HepG2 (cell line): Measurements from ENCODE around the gene PLCB1. TPM values are rescaled to one million over a fixed set of nuclear protein-coding genes. Genes with fewer than 3 reads are reported as not detected.

Experiments
- ATAC-seq: fragments of 200-7000 bp; cut with Tn5 transposase; 3 replicates; pipeline ENCODE4 v1.9.1; 2020; ENCODE audit warnings: mild to moderate bottlenecking, moderate library complexity
- BruUV-seq: library from RNA; stranded (reverse); fragments of 400-500 nt; replicated peaks from 2 replicates; lab custom pipeline; 2021; lab: Mats Ljungman, UMichigan
- CTCF ChIA-PET: fragments of 300-600 bp; formaldehyde crosslinking; extraction: SDS; loops from one replicate; lab custom pipeline; 2021; ENCODE audit warnings: low total read pairs, inconsistent platforms, low intra/inter-chr PET ratio; lab: Yijun Ruan, JAX
- POLR2A ChIA-PET: fragments of 350-600 bp; sonication (Branson Sonifier 250); formaldehyde crosslinking; loops from one replicate; lab custom pipeline; 2020; ENCODE audit warnings: antibody characterized with exemption, inconsistent platforms; lab: Yijun Ruan, JAX
- DNase-seq: peaks from one replicate; pipeline ENCODE4 v3.0.0-alpha.2; 2015; ENCODE audit warnings: low spot score
- FAIRE-seq: peaks from 3 replicates; lab custom pipeline; 2011; peaks lifted over from hg19 to GRCh38; lab: Jason Lieb, UNC
- H2AFZ ChIP-seq: one replicate; pipeline ENCODE4 v1.6.1; 2011; ENCODE audit warnings: low read length, inconsistent platforms
- H3K27ac ChIP-seq: fragments of 300-600 bp; 3 replicates; pipeline ENCODE4 v1.8.0; 2011; ENCODE audit warnings: mixed run types, mild to moderate bottlenecking, mixed read lengths, low read length, inconsistent platforms; ENCODE audit not compliant: insufficient read depth; ENCODE audit errors: extremely low read length
- H3K27me3 ChIP-seq, 2 experiments: fragments of 200-600 bp in 1 of 2; 2 replicates in 1 of 2; 3 replicates in 1 of 2; pipeline versions ENCODE4 v1.6.0 to v1.8.0; 2011; ENCODE audit warnings: low read length in 2 of 2, mild to moderate bottlenecking in 2 of 2, moderate library complexity in 2 of 2, inconsistent platforms in 1 of 2; ENCODE audit not compliant: insufficient read depth in 2 of 2, control insufficient read depth in 1 of 2
- H3K36me3 ChIP-seq, 2 experiments: fragments of 200-600 bp in 1 of 2; replicated peaks in 1 of 2; 2 replicates in 1 of 2; 3 replicates in 1 of 2; pipeline versions ENCODE4 v1.5.1 to v1.8.0; 2011; ENCODE audit warnings: low read length in 2 of 2, inconsistent platforms in 1 of 2; ENCODE audit not compliant: insufficient read depth in 2 of 2, control insufficient read depth in 1 of 2
- H3K4me1 ChIP-seq: 2 replicates; pipeline ENCODE4 v1.5.1; 2012; ENCODE audit warnings: low read length, inconsistent platforms; ENCODE audit not compliant: insufficient read depth
- H3K4me2 ChIP-seq: 2 replicates; pipeline ENCODE4 v1.6.0; 2011; ENCODE audit warnings: low read depth, low read length, inconsistent platforms
- H3K4me3 ChIP-seq, 3 experiments: fragments of 200-600 bp in 1 of 3; sonication (generic), shearing (Covaris generic) in 1 of 3; replicated peaks in 1 of 3; 2 replicates each; pipeline ENCODE4 v1.5.1; 2011 to 2016; ENCODE audit warnings: low read length in 3 of 3, inconsistent platforms in 2 of 3, low read depth in 2 of 3, mild to moderate bottlenecking in 2 of 3, control low read depth in 1 of 3, mixed read lengths in 1 of 3; ENCODE audit not compliant: insufficient read depth in 1 of 3
- H3K79me2 ChIP-seq: one replicate; pipeline ENCODE4 v1.6.1; 2011; ENCODE audit warnings: low read length, inconsistent platforms; ENCODE audit not compliant: insufficient read depth
- H3K9ac ChIP-seq: 2 replicates; pipeline ENCODE4 v1.6.0; 2011; ENCODE audit warnings: mild to moderate bottlenecking, low read depth, low read length, inconsistent platforms; ENCODE audit not compliant: insufficient read depth
- H3K9me3 ChIP-seq: 2 replicates; pipeline ENCODE4 v1.5.1; 2012; ENCODE audit warnings: mild to moderate bottlenecking, low read length
- H4K20me1 ChIP-seq: 2 replicates; pipeline ENCODE4 v1.6.0; 2011; ENCODE audit warnings: inconsistent platforms, mild to moderate bottlenecking, low read length, moderate library complexity; ENCODE audit not compliant: insufficient read depth
- CREB3 ChIP-seq: sonication (generic); formaldehyde crosslinking; IDR thresholded peaks from 2 replicates; pipeline ENCODE4 v1.5.0; 2020; ENCODE audit warnings: missing genetic modification reagents
- FOXA1 ChIP-seq, 2 experiments: fragments of 450-650 bp in 1 of 2; sonication (generic) in 1 of 2; formaldehyde crosslinking in 1 of 2; IDR thresholded peaks; 2 replicates each; pipeline versions ENCODE4 v1.4.0 to v1.6.1; 2016 to 2020; ENCODE audit warnings: missing genetic modification reagents in 1 of 2
- FOXP1 ChIP-seq, 2 experiments: fragments of 450-650 bp in 1 of 2; IDR thresholded peaks; 2 replicates each; pipeline ENCODE4 v1.6.1; 2017 to 2018; ENCODE audit warnings: antibody characterized with exemption in 1 of 2
- GMEB2 ChIP-seq: IDR thresholded peaks from 2 replicates; pipeline ENCODE4 v1.6.1; 2016; ENCODE audit warnings: missing biosample characterization, missing genetic modification reagents, low read depth
- HDAC2 ChIP-seq: sonication (generic); formaldehyde crosslinking; IDR thresholded peaks from 2 replicates; pipeline ENCODE4 v1.4.0; 2020; ENCODE audit warnings: missing genetic modification reagents
- HNF1A ChIP-seq, 2 experiments: sonication (generic) in 1 of 2; formaldehyde crosslinking in 1 of 2; IDR thresholded peaks; 2 replicates each; pipeline versions ENCODE4 v1.4.0 to v1.6.1; 2016 to 2020; ENCODE audit warnings: borderline replicate concordance in 1 of 2, low read depth in 1 of 2, mild to moderate bottlenecking in 1 of 2, missing genetic modification reagents in 1 of 2
- HNF4G ChIP-seq, 2 experiments: sonication (generic) in 1 of 2; formaldehyde crosslinking in 1 of 2; IDR thresholded peaks; 2 replicates each; pipeline versions ENCODE4 v1.4.0 to v1.6.1; 2011 to 2020; ENCODE audit warnings: borderline replicate concordance in 2 of 2, low read depth in 2 of 2, mild to moderate bottlenecking in 2 of 2, low read length in 1 of 2, missing genetic modification reagents in 1 of 2, moderate library complexity in 1 of 2
- MAFF ChIP-seq: IDR thresholded peaks from 2 replicates; pipeline ENCODE4 v1.6.1; 2011; ENCODE audit warnings: low read depth, low read length, improper control_type of control experiment
- MZF1 ChIP-seq: sonication (generic); formaldehyde crosslinking; IDR thresholded peaks from 2 replicates; pipeline ENCODE4 v1.8.1; 2023; ENCODE audit warnings: mild to moderate bottlenecking, missing genetic modification reagents, borderline replicate concordance
- NFKB2 ChIP-seq: sonication (generic); formaldehyde crosslinking; IDR thresholded peaks from 2 replicates; pipeline ENCODE4 v1.4.0; 2020; ENCODE audit warnings: missing genetic modification reagents, borderline replicate concordance
- NR2C2 ChIP-seq: sonication (generic); formaldehyde crosslinking; IDR thresholded peaks from 2 replicates; pipeline ENCODE4 v1.4.0; 2020; ENCODE audit warnings: missing genetic modification reagents, mild to moderate bottlenecking, moderate library complexity, borderline replicate concordance
- TARDBP ChIP-seq: sonication (generic); formaldehyde crosslinking; IDR thresholded peaks from 2 replicates; pipeline ENCODE4 v1.8.0; 2022; ENCODE audit warnings: mild to moderate bottlenecking, missing genetic modification reagents
- TMF1 ChIP-seq: sonication (generic); formaldehyde crosslinking; IDR thresholded peaks from 2 replicates; pipeline ENCODE4 v1.8.1; 2022; ENCODE audit warnings: low read depth, missing genetic modification reagents
- ZMYM4 ChIP-seq: sonication (generic); formaldehyde crosslinking; IDR thresholded peaks from 2 replicates; pipeline ENCODE4 v1.8.1; 2023; ENCODE audit warnings: mild to moderate bottlenecking, missing genetic modification reagents
- ZNF724P ChIP-seq: sonication (generic); formaldehyde crosslinking; IDR thresholded peaks from 2 replicates; pipeline ENCODE4 v1.8.0; 2022; ENCODE audit warnings: missing genetic modification reagents, borderline replicate concordance
- WGBS: methylation state at CpG from one replicate; pipeline ENCODE4 v1.1.6; 2017; ENCODE audit warnings: low lambda C conversion rate; 5-methylcytosine and 5-hydroxymethylcytosine counted together
- in situ Hi-C: cut with HindIII; loops from 2 replicates; pipeline ENCODE4 v1.10.0; 2017; ENCODE audit warnings: low pct_unique_long_range_greater_than_20kb; ENCODE audit not compliant: extremely low pct_ligation_motif_present
- intact Hi-C: fragments of 100-400 bp; cut with micrococcal nuclease; formaldehyde crosslinking; loops from one replicate; pipeline ENCODE4 v1.10.0; 2022; ENCODE audit not compliant: unreplicated experiment
- polyA plus RNA-seq, 8 experiments: library from polyadenylated mRNA; depleted of rRNA in 3 of 8; stranded (reverse) in 7 of 8; unstranded in 1 of 8; fragments of >200 nt; fragmentation: Illumina TruSeq in 4 of 8; extraction: Trizol in 4 of 8; gene quantifications; 2 replicates each; pipeline versions ENCODE4 v1.2.1 to v1.2.3, GENCODE V29; 2011 to 2016; ENCODE audit warnings: low read depth in 4 of 8, missing spikeins in 1 of 8, mixed read lengths in 1 of 8; ENCODE audit not compliant: insufficient read depth in 1 of 8
- total RNA-seq, 5 experiments: library from RNA; depleted of rRNA; stranded (reverse); fragments of >200 nt; fragmentation: Illumina TruSeq; extraction: Trizol; gene quantifications; 2 replicates each; pipeline ENCODE4 v1.2.3, GENCODE V29; 2016; ENCODE audit warnings: low read depth in 1 of 5

Gene PLCB1
- total and polyA plus RNA-seq, 2 of the 13 experiments (the other 11 are each of a cell fraction or from before 2014, with no cell fraction given) = 42.4 to 55.9 TPM

- no peaks in the 10 kb centered on the region; a peak in 1 of 5 replicates for H3K36me3 ChIP-seq
- peaks cover 3% of the 10 kb centered on the region for H3K79me2 ChIP-seq
- H3K4me1 ChIP-seq = peaks cover 16% of the 10 kb centered on the region
- in situ Hi-C loops (no loop called here), intact Hi-C loops (loop anchor here (2.0 to 10.0 kb wide), 2 partner anchors 15 to 209 kb away; no protein-coding TSS in a partner anchor)
- no TSS peak for BruUV-seq
- H3K27me3 ChIP-seq = no peaks in the 10 kb centered on the region
- DNase-seq = peak; percentile 20
- no peak for FAIRE-seq
- H3K27ac ChIP-seq = no peak overlapping the region
- no peak overlapping the region for H3K4me3 ChIP-seq
- ChIA-PET POLR2A (no interaction called here), CTCF (no interaction called here)
- H2AFZ ChIP-seq = no peak overlapping the region
- 87% methylated on average over 10 of the region's 10 CpGs for WGBS
- H4K20me1 ChIP-seq = 0 out of 2 replicates have a peak, but pooled peaks cover 2% of the 10 kb centered on the region
- no peak overlapping the region for H3K9ac ChIP-seq
- ATAC-seq = peak; percentile 76
- no peaks in the 10 kb centered on the region for H3K9me3 ChIP-seq
- no peak overlapping the region for H3K4me2 ChIP-seq
- TF ChIP-seq CREB3 (CRISPR knock-in tag) (no peak), TARDBP (CRISPR knock-in tag) (no peak), MAFF (no peak), ZMYM4 (peak; percentile 96), FOXA1 (IDR thresholded peaks at IDR 0.05) (no peak), FOXA1 (CRISPR knock-in tag; IDR thresholded peaks at IDR 0.05) (no peak), NFKB2 (CRISPR knock-in tag) (no peak), HDAC2 (0 out of 2 replicates have a peak, but pooled peaks have one; percentile 29), HNF4G (IDR thresholded peaks at IDR 0.05; ENCODE audit: borderline replicate concordance, low read depth, low read length) (peak; percentile 41; the same call in 1 of the 2 replicates), HNF4G (CRISPR knock-in tag; IDR thresholded peaks at IDR 0.05; ENCODE audit: borderline replicate concordance, low read depth) (no peak), GMEB2 (CRISPR knock-in tag) (no peak), NR2C2 (CRISPR knock-in tag) (peak; percentile 62), MZF1 (CRISPR knock-in tag) (no peak), ZNF724P (CRISPR knock-in tag) (no peak), FOXP1 (IDR thresholded peaks at IDR 0.05) (no peak), FOXP1 (CRISPR knock-in tag; IDR thresholded peaks at IDR 0.05) (peak; percentile 44; the same call in 1 of the 2 replicates), HNF1A (IDR thresholded peaks at IDR 0.05; ENCODE audit: low read depth) (no peak), HNF1A (CRISPR knock-in tag; IDR thresholded peaks at IDR 0.05; ENCODE audit: borderline replicate concordance) (no peak), TMF1 (no peak)
Observed at GRCh38 chr20:8315639-8316573, 183.8 kb downstream of the PLCB1 start.
